Vagina (tissue), 2 donors: ENCODE data around the gene NPLOC4.

Experiments used
- CTCF ChIP-seq, 3 experiments: fragments of 450-650 bp in 2 of 3; fragments of 200-600 bp in 1 of 3; sonication (generic) in 1 of 3; IDR thresholded peaks; one replicate each; pipeline ENCODE4 v1.5.1; 2017 to 2019; ENCODE audit warnings: antibody characterized with exemption in 3 of 3, mild to moderate bottlenecking in 2 of 3, moderate library complexity in 2 of 3
- POLR2A ChIP-seq, 2 donors: fragments of 450-650 bp; IDR thresholded peaks; one replicate each; pipeline ENCODE4 v1.6.1; 2017; ENCODE audit warnings: antibody characterized with exemption in 2 of 2, mild to moderate bottlenecking in 2 of 2, moderate library complexity in 2 of 2
- POLR2AphosphoS5 ChIP-seq, 2 donors: sonication (generic); formaldehyde crosslinking; IDR thresholded peaks; one replicate each; pipeline ENCODE4 v1.9.0; 2017; ENCODE audit warnings: antibody characterized with exemption in 2 of 2, mild to moderate bottlenecking in 2 of 2, low read depth in 1 of 2; ENCODE audit not compliant: insufficient read depth in 1 of 2

GRCh38 chr17:81535480-81536298 is 101.2 kb downstream of the NPLOC4 start:
- TF ChIP-seq CTCF (IDR thresholded peaks at IDR 0.05): no peak
- no peak for TF ChIP-seq POLR2AphosphoS5 (IDR thresholded peaks at IDR 0.05; ENCODE audit: insufficient read depth in 1 of 2, low read depth in 1 of 2)
- TF ChIP-seq POLR2A (IDR thresholded peaks at IDR 0.05): no peak
